Heart left ventricle (tissue), 16 donors: ENCODE data around the gene POLR2L. TPM values are rescaled to one million over a fixed set of nuclear protein-coding genes. Genes with fewer than 3 reads are reported as not detected.

ENCODE experiments used
- ATAC-seq, 4 donors: fragments of 200-7000 bp; cut with Tn5 transposase; one replicate each; pipeline ENCODE4 v1.9.1; 2020 to 2022; ENCODE audit warnings: moderate library complexity in 4 of 4, mild to moderate bottlenecking in 3 of 4, moderate number of reproducible peaks in 1 of 4
- DNase-seq, 5 donors: peaks; one replicate each; pipeline ENCODE4 v3.0.0-alpha.2; 2020
- H3K27ac ChIP-seq, 12 donors: fragments of 200-600 bp; sonication (generic) in 4 of 12; one replicate each; pipeline versions ENCODE4 v1.5.0 to v1.8.0; 2016 to 2022; ENCODE audit warnings: mild to moderate bottlenecking in 2 of 12
- H3K27me3 ChIP-seq, 9 donors: fragments of 200-600 bp; sonication (generic) in 2 of 9; one replicate each; pipeline versions ENCODE4 v1.5.1 to v1.8.0; 2016 to 2022; ENCODE audit warnings: mild to moderate bottlenecking in 3 of 9
- H3K36me3 ChIP-seq, 9 donors: fragments of 200-600 bp; sonication (generic) in 2 of 9; one replicate each; pipeline versions ENCODE4 v1.5.0 to v1.8.0; 2018 to 2022; ENCODE audit warnings: mild to moderate bottlenecking in 2 of 9
- H3K4me1 ChIP-seq, 12 donors: fragments of 200-600 bp; sonication (generic) in 4 of 12; one replicate each; pipeline versions ENCODE4 v1.5.0 to v1.8.0; 2016 to 2022; ENCODE audit warnings: mild to moderate bottlenecking in 3 of 12
- H3K4me3 ChIP-seq, 12 donors: fragments of 200-600 bp; sonication (generic) in 4 of 12; one replicate each; pipeline versions ENCODE4 v1.5.0 to v1.8.0; 2017 to 2022; ENCODE audit warnings: mild to moderate bottlenecking in 9 of 12, moderate library complexity in 4 of 12
- H3K9me3 ChIP-seq, 12 donors: fragments of 200-600 bp; sonication (generic) in 4 of 12; one replicate each; pipeline versions ENCODE4 v1.5.0 to v1.8.0; 2016 to 2022; ENCODE audit warnings: mild to moderate bottlenecking in 1 of 12
- POLR2A ChIP-seq, 2 donors: fragments of 450-650 bp; IDR thresholded peaks; one replicate each; pipeline ENCODE4 v1.6.1; 2017; ENCODE audit warnings: antibody characterized with exemption in 2 of 2, mild to moderate bottlenecking in 2 of 2, moderate library complexity in 2 of 2
- WGBS, 4 donors: extraction: QIAGEN DNeasy Blood & Tissue Kit in 2 of 4; methylation state at CpG; one replicate each; pipeline versions ENCODE4 v1.1.5 to v1.1.7; 2013 to 2018; 5-methylcytosine and 5-hydroxymethylcytosine counted together
- intact Hi-C, 10 donors: fragments of 100-400 bp; cut with DNase I; formaldehyde crosslinking; loops; one replicate each; pipeline versions ENCODE4 v1.11.1 to v1.14.2; 2022
- polyA plus RNA-seq, 2 donors: library from polyadenylated mRNA; stranded (reverse); fragments of 200-250 nt; gene quantifications; one replicate each; pipeline ENCODE4 v1.2.3, GENCODE V29; 2013
- total RNA-seq, 9 donors: library from RNA; depleted of rRNA in 2 of 9; stranded (reverse); fragments of >200 nt in 2 of 9; fragmentation: NEBNext Ultra II Directional in 3 of 9; extraction: Animal tissue kit (Norgen Biotek cat#: 25700) in 3 of 9; gene quantifications; one replicate each; pipeline versions ENCODE4 v1.1.0 to v1.2.4, GENCODE V29; 2016 to 2023
- TF ChIP-seq, protein P1 (sequence below), 12 donors: fragments of 200-600 bp; sonication (generic) in 4 of 12; IDR thresholded peaks; one replicate each; pipeline versions ENCODE4 v1.5.0 to v1.8.0; 2018 to 2022; ENCODE audit warnings: antibody characterized with exemption in 12 of 12, mild to moderate bottlenecking in 5 of 12
- donor health status: ischemic (EF 13 %, LVEDD 7.1; RV severe dilation, severe dysfunction).
- donor health status: healthy with polysubstance abuse.
- donor health status: DM: no; HTN: yes; CAD: no.
- donor health status: DM: no; HTN: no; CAD: no.
- donor health status: ischemic (EF 25% LVEDD 6.9; RV normal size, moderate dysfunction).
- donor health status: ischemic (EF 25% LVEDD 5.7; RV mildly dilated, moderate dysfunction).
- donor health status: healthy.
- donor health status: DM: yes; HTN: yes; CAD: no.
- donor health status: ischemic (EF 35%, LVEDD 5.7; RV mildly dilated, moderate dysfunction).
- donor health status: nonischemic (EF 11% LVEDD 7.7; RV severe dilation, severe dysfunction).
- donor health status: DM: yes; HTN: yes; CAD: no.
- donor health status: PGD.
- donor health status: ischemic (EF 29% LVEDD 5.4; RV normal size, mild dysfunction).
- donor health status: nonischemic (EF 23%, LVEDD 6.1; RV moderate dilation, normal function).

Gene POLR2L
- total and polyA plus RNA-seq, 11 donors: 74.4 to 267 (median 208) TPM

DNA sequence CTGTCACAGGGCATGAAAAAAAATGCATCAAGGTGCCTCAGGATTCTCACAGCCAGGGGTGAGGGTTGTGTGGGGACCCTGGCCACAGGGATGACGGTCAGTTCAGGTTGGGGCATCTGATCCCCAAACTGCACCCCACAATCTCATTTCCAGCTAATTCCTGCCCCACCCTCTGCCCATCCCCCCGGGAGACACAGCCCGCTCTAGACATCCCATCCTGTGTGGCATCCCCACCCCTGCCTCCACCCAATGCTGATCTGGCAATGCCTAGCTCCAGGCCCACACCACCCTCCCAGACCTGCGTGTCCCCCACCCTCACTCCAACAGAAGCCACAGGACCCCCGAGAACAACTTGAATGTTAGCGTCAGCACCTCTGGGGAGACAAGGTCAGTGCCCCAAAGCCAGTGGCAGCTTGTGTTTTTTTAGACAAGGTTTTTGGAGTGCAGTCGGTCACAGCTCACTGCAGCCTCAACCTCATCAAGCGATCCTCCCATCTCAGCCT, 25.6 kb upstream of the POLR2L start:
- TF ChIP-seq POLR2A (IDR thresholded peaks at IDR 0.05): no peak
- TF ChIP-seq, protein P1, sequence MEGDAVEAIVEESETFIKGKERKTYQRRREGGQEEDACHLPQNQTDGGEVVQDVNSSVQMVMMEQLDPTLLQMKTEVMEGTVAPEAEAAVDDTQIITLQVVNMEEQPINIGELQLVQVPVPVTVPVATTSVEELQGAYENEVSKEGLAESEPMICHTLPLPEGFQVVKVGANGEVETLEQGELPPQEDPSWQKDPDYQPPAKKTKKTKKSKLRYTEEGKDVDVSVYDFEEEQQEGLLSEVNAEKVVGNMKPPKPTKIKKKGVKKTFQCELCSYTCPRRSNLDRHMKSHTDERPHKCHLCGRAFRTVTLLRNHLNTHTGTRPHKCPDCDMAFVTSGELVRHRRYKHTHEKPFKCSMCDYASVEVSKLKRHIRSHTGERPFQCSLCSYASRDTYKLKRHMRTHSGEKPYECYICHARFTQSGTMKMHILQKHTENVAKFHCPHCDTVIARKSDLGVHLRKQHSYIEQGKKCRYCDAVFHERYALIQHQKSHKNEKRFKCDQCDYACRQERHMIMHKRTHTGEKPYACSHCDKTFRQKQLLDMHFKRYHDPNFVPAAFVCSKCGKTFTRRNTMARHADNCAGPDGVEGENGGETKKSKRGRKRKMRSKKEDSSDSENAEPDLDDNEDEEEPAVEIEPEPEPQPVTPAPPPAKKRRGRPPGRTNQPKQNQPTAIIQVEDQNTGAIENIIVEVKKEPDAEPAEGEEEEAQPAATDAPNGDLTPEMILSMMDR (IDR thresholded peaks at IDR 0.05): no peak
- Histone ChIP-seq H3K36me3 (peaks cover 0 to 52% (median 31%) of the 10 kb centered on the region in 9 donors), H3K27ac (no peak overlapping the region), H3K4me1 (no peaks in the 10 kb centered on the region), H3K9me3 (no peaks in the 10 kb centered on the region), H3K27me3 (no peaks in the 10 kb centered on the region), H3K4me3 (no peak overlapping the region)
- DNase-seq (no peak), ATAC-seq (no peak)
- 85 to 92% (median 88%) methylated on average over 8 of the region's 8 CpGs for WGBS, 4 donors
- intact Hi-C loops: no loop called here

DNA sequence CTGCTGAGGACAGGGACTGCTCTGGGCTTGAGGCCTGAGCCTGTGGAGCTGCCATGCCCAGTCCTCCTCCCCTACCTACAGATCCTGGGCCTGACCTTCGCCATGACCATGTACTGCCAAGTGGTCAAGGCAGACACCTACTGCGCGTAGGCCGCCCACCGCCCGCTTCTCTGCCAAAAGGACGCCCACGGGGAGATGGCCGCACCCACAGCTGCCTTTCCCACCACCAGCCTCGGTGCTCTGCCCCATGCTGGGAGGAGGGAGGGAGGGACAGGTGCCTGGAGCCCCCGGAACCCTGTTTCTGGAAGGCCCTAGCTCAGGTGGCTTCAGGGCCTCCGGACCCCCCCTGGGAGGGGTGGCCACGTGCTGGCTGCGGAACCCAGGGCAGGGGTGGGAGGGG, 24.2 kb upstream of the POLR2L start:
- Histone ChIP-seq H3K9me3 (no peaks in the 10 kb centered on the region), H3K27me3 (no peaks in the 10 kb centered on the region), H3K4me1 (peaks cover 0 to 9% (median 0%) of the 10 kb centered on the region in 12 donors), H3K36me3 (peaks cover 0 to 56% (median 39%) of the 10 kb centered on the region in 9 donors), H3K27ac (no peak overlapping the region), H3K4me3 (no peak overlapping the region)
- intact Hi-C loops: no loop called here
- 88 to 91% (median 90%) methylated on average over 7 to 14 of the region's 14 CpGs for WGBS, 4 donors
- ATAC-seq: no peak
- no peak for TF ChIP-seq POLR2A (IDR thresholded peaks at IDR 0.05)
- TF ChIP-seq, protein P1 (IDR thresholded peaks at IDR 0.05): no peak
- DNase-seq: peak in 1 of 5 donors; percentile 23

DNA sequence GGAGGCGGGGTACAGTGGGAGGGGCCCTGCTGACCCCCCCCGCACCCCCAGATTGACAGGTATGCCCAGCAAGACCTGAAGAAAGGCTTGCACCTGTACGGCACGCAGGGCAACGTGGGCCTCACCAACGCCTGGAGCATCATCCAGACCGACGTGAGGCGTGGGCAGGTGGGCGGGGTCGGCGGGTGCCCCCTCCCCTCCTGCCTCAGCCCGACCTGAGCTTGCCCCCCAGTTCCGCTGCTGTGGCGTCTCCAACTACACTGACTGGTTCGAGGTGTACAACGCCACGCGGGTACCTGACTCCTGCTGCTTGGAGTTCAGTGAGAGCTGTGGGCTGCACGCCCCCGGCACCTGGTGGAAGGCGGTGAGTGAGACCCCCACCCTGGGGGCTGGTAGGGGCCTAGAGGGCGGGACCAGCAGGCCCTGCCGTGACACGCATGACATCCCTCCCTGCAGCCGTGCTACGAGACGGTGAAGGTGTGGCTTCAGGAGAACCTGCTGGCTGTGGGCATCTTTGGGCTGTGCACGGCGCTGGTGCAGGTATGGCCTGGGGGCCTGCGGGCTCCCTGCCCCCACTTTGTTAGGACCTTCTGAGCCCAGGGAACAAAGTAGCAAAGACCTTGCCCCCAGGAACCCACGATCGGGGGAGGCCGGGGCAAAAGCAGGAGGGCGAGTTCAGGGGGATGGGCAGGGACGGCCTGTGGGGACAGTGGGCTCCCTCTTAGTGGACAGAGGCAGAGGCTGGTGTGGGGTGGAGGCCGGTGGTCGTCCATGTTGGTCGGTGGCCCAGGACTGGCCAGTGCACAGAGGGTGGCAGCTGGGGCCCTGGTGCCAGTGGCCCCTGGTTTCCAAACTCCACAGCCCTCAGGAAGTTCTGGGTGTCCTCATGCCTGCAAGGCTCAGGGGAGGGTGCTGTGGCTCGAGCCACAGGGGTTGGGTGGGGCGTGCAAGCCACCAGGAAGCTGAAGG, 23.4 kb upstream of the POLR2L start:
- H3K27me3 ChIP-seq: no peaks in the 10 kb centered on the region
- WGBS, 4 donors: 75 to 88% (median 87%) methylated on average over 16 to 41 of the region's 41 CpGs
- peaks cover 0 to 56% (median 39%) of the 10 kb centered on the region in 9 donors for H3K36me3 ChIP-seq
- H3K9me3 ChIP-seq: no peaks in the 10 kb centered on the region
- no peak overlapping the region for H3K27ac ChIP-seq
- DNase-seq (no peak), ATAC-seq (no peak)
- TF ChIP-seq, protein P1 (IDR thresholded peaks at IDR 0.05): no peak
- TF ChIP-seq POLR2A (IDR thresholded peaks at IDR 0.05): no peak
- intact Hi-C loops: no loop called here
- no peak overlapping the region for H3K4me3 ChIP-seq
- peaks cover 0 to 10% (median 0%) of the 10 kb centered on the region in 12 donors for H3K4me1 ChIP-seq

DNA sequence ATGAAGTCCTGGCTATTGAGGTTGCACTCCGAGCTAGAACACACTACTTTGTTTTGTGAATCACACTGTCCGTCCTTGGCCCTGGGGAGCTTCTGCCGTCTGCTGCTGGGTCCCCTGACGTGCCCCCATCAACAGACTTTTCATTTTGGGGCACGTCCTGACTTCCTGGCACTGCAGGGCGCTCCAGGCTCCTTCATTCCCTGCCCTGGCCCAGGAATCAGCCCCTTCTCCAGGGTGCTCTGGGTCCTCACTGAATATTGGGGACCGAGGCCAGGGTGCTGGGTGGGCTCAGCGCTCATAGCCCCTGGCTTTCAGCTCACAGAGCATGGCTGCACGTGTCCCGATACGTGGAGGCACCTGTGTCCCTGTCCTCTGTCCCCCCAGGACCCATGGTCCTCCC, 22.6 kb upstream of the POLR2L start:
- intact Hi-C loops: no loop called here
- Histone ChIP-seq H3K4me3 (no peak overlapping the region), H3K27ac (no peak overlapping the region), H3K9me3 (no peaks in the 10 kb centered on the region), H3K27me3 (no peaks in the 10 kb centered on the region), H3K36me3 (peaks cover 0 to 56% (median 39%) of the 10 kb centered on the region in 9 donors), H3K4me1 (peaks cover 0 to 19% (median 7%) of the 10 kb centered on the region in 12 donors)
- WGBS, 4 donors: 89 to 94% (median 90%) methylated on average over 9 to 11 of the region's 11 CpGs
- ATAC-seq (no peak), DNase-seq (no peak)
- TF ChIP-seq, protein P1 (IDR thresholded peaks at IDR 0.05): no peak
- no peak for TF ChIP-seq POLR2A (IDR thresholded peaks at IDR 0.05)
